SK-N-MC (cell line): Measurements from ENCODE around the gene WDR49.

Experiments used
- EZH2 ChIP-seq: fragments of 200-600 bp; sonication (generic); IDR thresholded peaks from one replicate; pipeline ENCODE4 v1.6.1; 2017; ENCODE audit warnings: antibody characterized with exemption
- POLR2AphosphoS5 ChIP-seq: IDR thresholded peaks from 2 replicates; pipeline ENCODE4 v1.6.1; 2012; ENCODE audit warnings: mild to moderate bottlenecking, low read depth, low read length, borderline replicate concordance

DNA sequence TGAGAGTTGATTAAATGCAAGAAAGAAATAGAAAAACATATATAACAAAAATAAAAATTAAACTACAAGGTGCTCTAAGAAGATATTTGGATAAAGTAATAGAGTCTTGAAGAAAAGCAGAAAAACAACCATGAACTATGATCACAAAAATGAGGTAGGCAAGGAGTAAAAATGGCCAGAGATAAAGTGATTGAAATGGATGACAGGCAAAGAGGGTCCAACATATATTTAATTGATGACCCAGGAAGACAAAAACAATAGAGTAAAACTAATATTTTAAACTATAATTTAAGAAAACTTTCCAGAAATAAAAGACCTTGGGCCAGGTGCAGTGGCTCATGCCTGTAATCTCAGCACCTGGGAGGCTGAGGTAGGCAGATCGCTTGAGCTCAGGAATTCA lies 22.1 kb upstream of the WDR49 start:
- TF ChIP-seq POLR2AphosphoS5 (no peak), EZH2 (no peak)
